Fibroblast of pulmonary artery (primary cell): ENCODE results near the gene CRHR2.

Experiments used
- DNase-seq: peaks from one replicate; pipeline ENCODE4 v3.0.0-alpha.2; 2010; ENCODE audit warnings: low read depth
- H3K4me3 ChIP-seq: replicated peaks from 2 replicates; pipeline ENCODE4 v1.5.1; 2011; ENCODE audit warnings: low read depth, mild to moderate bottlenecking, control low read depth, low read length, moderate library complexity
- CTCF ChIP-seq: IDR thresholded peaks from 2 replicates; pipeline ENCODE4 v1.5.1; 2011; ENCODE audit warnings: mild to moderate bottlenecking, control low read depth, low read length, inconsistent platforms; ENCODE audit errors: missing control alignments

The CRHR2 gene

GRCh38 chr7:30707391-30708357 is 25.4 kb upstream of the CRHR2 start:
- no peak overlapping the region for H3K4me3 ChIP-seq
- peak; percentile 39 for DNase-seq
- TF ChIP-seq CTCF = no peak

GRCh38 chr7:30706908-30707307 is 24.7 kb upstream of the CRHR2 start:
- H3K4me3 ChIP-seq = no peak overlapping the region
- TF ChIP-seq CTCF = no peak
- DNase-seq = no peak

- DNase-seq = no peak
- no peak overlapping the region for H3K4me3 ChIP-seq
- TF ChIP-seq CTCF = no peak
Measured at GRCh38 chr7:30706316-30706715, 24.1 kb upstream of the CRHR2 start.

- TF ChIP-seq CTCF = no peak
- H3K4me3 ChIP-seq = no peak overlapping the region
- DNase-seq = no peak
Measured at GRCh38 chr7:30705596-30705995, 23.3 kb upstream of the CRHR2 start.

GRCh38 chr7:30705008-30705407 is 22.8 kb upstream of the CRHR2 start:
- no peak for TF ChIP-seq CTCF
- H3K4me3 ChIP-seq = no peak overlapping the region
- no peak for DNase-seq

GRCh38 chr7:30703756-30704155 is 21.5 kb upstream of the CRHR2 start:
- no peak for TF ChIP-seq CTCF
- no peak overlapping the region for H3K4me3 ChIP-seq
- no peak for DNase-seq

GRCh38 chr7:30702200-30702599 is 19.9 kb upstream of the CRHR2 start:
- peak; percentile 13 for TF ChIP-seq CTCF
- no peak for DNase-seq
- no peak overlapping the region for H3K4me3 ChIP-seq
